RWPE2 (cell line): ENCODE measurements around the gene AMZ1.

ENCODE experiments used
- ATAC-seq: fragments of 200-7000 bp; cut with Tn5 transposase; 3 replicates; pipeline ENCODE4 v1.9.1; 2021; ENCODE audit warnings: low read depth
- DNase-seq: peaks from one replicate; pipeline ENCODE4 v3.0.0-alpha.2; 2020; ENCODE audit warnings: low spot score
- H3K27ac ChIP-seq: fragments of 450-650 bp; 2 replicates; pipeline ENCODE4 v1.5.1; 2017; ENCODE audit warnings: mild to moderate bottlenecking; ENCODE audit not compliant: poor library complexity, severe bottlenecking
- H3K27me3 ChIP-seq: fragments of 250-450 bp; sonication (Bioruptor Pico); 2 replicates; pipeline ENCODE4 v1.5.1; 2021; ENCODE audit warnings: mild to moderate bottlenecking, moderate library complexity; ENCODE audit not compliant: insufficient read depth, poor library complexity, severe bottlenecking
- H3K36me3 ChIP-seq: fragments of 250-450 bp; sonication (Bioruptor Pico); 2 replicates; pipeline ENCODE4 v1.5.1; 2020; ENCODE audit warnings: low read depth, mild to moderate bottlenecking, moderate library complexity
- H3K4me1 ChIP-seq: fragments of 250-450 bp; sonication (Bioruptor Pico); 2 replicates; pipeline ENCODE4 v1.5.1; 2021; ENCODE audit warnings: mild to moderate bottlenecking, moderate library complexity; ENCODE audit not compliant: insufficient read depth, poor library complexity, severe bottlenecking
- H3K4me3 ChIP-seq: fragments of 250-450 bp; sonication (Bioruptor Pico); 2 replicates; pipeline ENCODE4 v1.5.1; 2021; ENCODE audit warnings: mild to moderate bottlenecking, moderate library complexity; ENCODE audit not compliant: severe bottlenecking
- H3K9me3 ChIP-seq: fragments of 250-450 bp; sonication (Bioruptor Pico); 2 replicates; pipeline ENCODE4 v1.5.1; 2021; ENCODE audit warnings: mild to moderate bottlenecking, moderate library complexity; ENCODE audit not compliant: severe bottlenecking
- TF ChIP-seq, protein P1 (sequence below): fragments of 450-650 bp; IDR thresholded peaks from one replicate; pipeline ENCODE4 v1.5.1; 2017; ENCODE audit warnings: mild to moderate bottlenecking, moderate library complexity; ENCODE audit not compliant: poor library complexity, severe bottlenecking

AMZ1 gene

DNA sequence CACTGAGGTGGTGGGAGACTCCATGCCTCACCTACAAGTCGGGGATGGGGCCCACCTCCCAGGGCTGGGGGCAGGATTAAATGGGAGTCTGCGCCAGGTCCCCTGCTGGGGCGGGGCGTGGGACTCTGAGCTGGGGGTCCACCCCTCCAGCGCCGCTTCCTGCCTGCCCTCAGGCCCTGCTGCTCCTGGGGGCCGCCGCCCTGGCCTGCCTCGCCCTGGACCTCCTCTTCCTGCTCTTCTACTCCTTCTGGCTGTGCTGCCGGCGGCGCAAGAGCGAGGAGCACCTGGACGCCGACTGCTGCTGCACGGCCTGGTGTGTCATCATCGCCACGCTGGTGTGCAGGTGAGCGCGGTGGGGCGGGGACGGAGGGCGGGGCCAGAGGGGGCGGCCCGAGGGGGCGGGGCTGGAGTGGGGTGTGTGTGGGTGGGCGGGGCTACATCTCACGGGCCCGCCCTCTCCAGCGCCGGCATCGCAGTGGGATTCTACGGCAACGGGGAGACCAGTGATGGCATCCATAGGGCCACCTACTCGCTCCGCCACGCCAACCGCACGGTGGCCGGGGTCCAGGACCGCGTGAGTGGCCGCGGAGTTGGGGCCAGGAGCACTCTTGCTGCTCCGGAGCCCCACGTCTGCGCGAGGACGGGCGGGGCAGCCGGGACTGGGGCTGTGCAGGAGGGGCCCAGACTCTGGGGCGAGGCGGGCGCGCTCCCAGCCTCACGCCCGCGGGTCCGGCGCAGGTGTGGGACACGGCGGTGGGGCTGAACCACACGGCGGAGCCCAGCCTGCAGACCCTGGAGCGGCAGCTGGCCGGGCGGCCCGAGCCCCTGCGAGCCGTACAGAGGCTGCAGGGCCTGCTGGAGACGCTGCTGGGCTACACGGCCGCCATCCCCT lies 41.1 kb upstream of the AMZ1 start:
- Histone ChIP-seq H3K36me3 (peaks cover 15% of the 10 kb centered on the region; the same call in 1 of the 2 replicates), H3K27me3 (no peaks in the 10 kb centered on the region), H3K4me3 (no peak overlapping the region), H3K4me1 (no peaks in the 10 kb centered on the region), H3K9me3 (no peaks in the 10 kb centered on the region), H3K27ac (no peak overlapping the region)
- 0 out of 3 replicates have a peak, but pooled peaks have one; percentile 40 for ATAC-seq
- no peak for DNase-seq
- TF ChIP-seq, protein P1, sequence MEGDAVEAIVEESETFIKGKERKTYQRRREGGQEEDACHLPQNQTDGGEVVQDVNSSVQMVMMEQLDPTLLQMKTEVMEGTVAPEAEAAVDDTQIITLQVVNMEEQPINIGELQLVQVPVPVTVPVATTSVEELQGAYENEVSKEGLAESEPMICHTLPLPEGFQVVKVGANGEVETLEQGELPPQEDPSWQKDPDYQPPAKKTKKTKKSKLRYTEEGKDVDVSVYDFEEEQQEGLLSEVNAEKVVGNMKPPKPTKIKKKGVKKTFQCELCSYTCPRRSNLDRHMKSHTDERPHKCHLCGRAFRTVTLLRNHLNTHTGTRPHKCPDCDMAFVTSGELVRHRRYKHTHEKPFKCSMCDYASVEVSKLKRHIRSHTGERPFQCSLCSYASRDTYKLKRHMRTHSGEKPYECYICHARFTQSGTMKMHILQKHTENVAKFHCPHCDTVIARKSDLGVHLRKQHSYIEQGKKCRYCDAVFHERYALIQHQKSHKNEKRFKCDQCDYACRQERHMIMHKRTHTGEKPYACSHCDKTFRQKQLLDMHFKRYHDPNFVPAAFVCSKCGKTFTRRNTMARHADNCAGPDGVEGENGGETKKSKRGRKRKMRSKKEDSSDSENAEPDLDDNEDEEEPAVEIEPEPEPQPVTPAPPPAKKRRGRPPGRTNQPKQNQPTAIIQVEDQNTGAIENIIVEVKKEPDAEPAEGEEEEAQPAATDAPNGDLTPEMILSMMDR, result no peak

- DNase-seq (no peak), ATAC-seq (no peak)
- H3K4me1 ChIP-seq, result no peaks in the 10 kb centered on the region
- TF ChIP-seq, protein P1, result no peak
- no peaks in the 10 kb centered on the region for H3K9me3 ChIP-seq
- H3K27ac ChIP-seq, result no peak overlapping the region
- no peaks in the 10 kb centered on the region for H3K27me3 ChIP-seq
- no peak overlapping the region for H3K4me3 ChIP-seq
- peaks cover 15% of the 10 kb centered on the region; the same call in 1 of the 2 replicates for H3K36me3 ChIP-seq
These were observed 40.3 kb upstream of the AMZ1 start for GRCh38 chr7:2647594-2648172.

DNA sequence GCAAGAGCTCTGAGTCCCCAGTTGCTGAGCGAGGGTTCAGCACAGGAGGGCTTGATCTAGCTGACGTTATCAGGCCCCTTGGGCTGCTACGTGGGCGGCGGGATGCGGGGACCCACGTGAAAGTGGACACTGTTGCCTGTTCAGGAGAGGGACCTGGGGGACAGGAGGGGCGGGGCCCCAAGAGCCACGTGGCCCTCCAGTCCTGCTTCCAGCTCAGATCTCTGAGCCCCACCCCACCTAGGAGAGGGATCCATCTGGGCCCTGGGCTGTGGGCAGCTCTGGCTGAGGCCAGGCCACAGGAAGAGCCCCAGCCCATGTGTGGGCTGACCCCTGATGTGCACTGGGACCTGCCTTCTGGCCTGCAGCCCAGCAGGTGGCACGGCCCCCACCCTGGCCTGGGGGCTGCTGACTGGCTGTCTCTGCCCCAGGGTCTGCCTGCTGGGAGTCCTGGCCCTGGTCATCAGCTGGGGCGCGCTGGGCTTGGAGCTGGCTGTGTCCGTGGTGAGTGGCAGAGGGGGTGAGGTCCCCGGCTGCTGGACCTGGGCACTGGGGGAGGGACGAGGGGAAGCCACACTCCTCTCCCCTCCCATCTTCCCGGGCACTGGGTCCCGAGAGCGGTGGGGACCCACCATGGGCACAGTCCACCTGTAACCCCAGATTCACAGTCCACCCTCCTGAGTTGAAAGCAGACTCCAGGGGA lies 38.7 kb upstream of the AMZ1 start:
- Histone ChIP-seq H3K4me1 (no peaks in the 10 kb centered on the region), H3K27me3 (no peaks in the 10 kb centered on the region), H3K9me3 (no peaks in the 10 kb centered on the region), H3K36me3 (peaks cover 15% of the 10 kb centered on the region; the same call in 1 of the 2 replicates), H3K27ac (no peak overlapping the region), H3K4me3 (no peak overlapping the region)
- ATAC-seq, result no peak
- no peak for DNase-seq
- TF ChIP-seq, protein P1, result no peak

GRCh38 chr7:2649991-2650390 lies 38.0 kb upstream of the AMZ1 start:
- ATAC-seq, result no peak
- no peak overlapping the region for H3K27ac ChIP-seq
- peaks cover 15% of the 10 kb centered on the region; the same call in 1 of the 2 replicates for H3K36me3 ChIP-seq
- H3K4me1 ChIP-seq, result no peaks in the 10 kb centered on the region
- no peaks in the 10 kb centered on the region for H3K9me3 ChIP-seq
- H3K27me3 ChIP-seq, result no peaks in the 10 kb centered on the region
- TF ChIP-seq, protein P1, result no peak
- no peak for DNase-seq
- H3K4me3 ChIP-seq, result no peak overlapping the region
